MM.1S (cell line): ENCODE results near the gene ZFPL1.

Experiments used
- DNase-seq: peaks from one replicate; pipeline ENCODE4 v3.0.0-alpha.2; 2015
- H2AFZ ChIP-seq: fragments of 300-600 bp; sonication (generic); 2 replicates; pipeline ENCODE4 v1.6.0; 2016; ENCODE audit warnings: antibody characterized with exemption, low read length
- H3F3A ChIP-seq: fragments of 300-600 bp; sonication (generic); 2 replicates; pipeline ENCODE4 v1.6.1; 2016; ENCODE audit warnings: mild to moderate bottlenecking, antibody characterized with exemption, low read length, moderate library complexity, mixed read lengths; ENCODE audit not compliant: insufficient read depth
- H3K27ac ChIP-seq: fragments of 300-600 bp; sonication (generic); 2 replicates; pipeline ENCODE4 v1.5.1; 2016; ENCODE audit warnings: mild to moderate bottlenecking, low read length
- H3K27me3 ChIP-seq: fragments of 300-600 bp; sonication (generic); replicated peaks from 2 replicates; pipeline ENCODE4 v1.6.0; 2016; ENCODE audit warnings: low read length; ENCODE audit not compliant: insufficient read depth
- H3K36me3 ChIP-seq: fragments of 300-600 bp; sonication (generic); replicated peaks from 2 replicates; pipeline ENCODE4 v1.6.1; 2016; ENCODE audit warnings: mild to moderate bottlenecking, low read length, mixed read lengths; ENCODE audit not compliant: insufficient read depth
- H3K4me1 ChIP-seq: fragments of 300-600 bp; sonication (generic); 2 replicates; pipeline ENCODE4 v1.6.1; 2016; ENCODE audit warnings: low read length, mixed read lengths
- H3K4me2 ChIP-seq: fragments of 300-600 bp; sonication (generic); 2 replicates; pipeline ENCODE4 v1.6.0; 2016; ENCODE audit warnings: low read depth, low read length
- H3K4me3 ChIP-seq: fragments of 300-600 bp; sonication (generic); 2 replicates; pipeline ENCODE4 v1.5.1; 2016; ENCODE audit warnings: low read length, mixed read lengths
- H3K79me2 ChIP-seq: fragments of 300-600 bp; sonication (generic); 2 replicates; pipeline ENCODE4 v1.6.1; 2016; ENCODE audit warnings: mixed run types, low read length, mixed read lengths
- H3K9ac ChIP-seq: fragments of 300-600 bp; sonication (generic); 2 replicates; pipeline ENCODE4 v1.6.1; 2016; ENCODE audit warnings: low read length, mixed read lengths
- H3K9me2 ChIP-seq: fragments of 300-600 bp; sonication (generic); replicated peaks from 2 replicates; pipeline ENCODE4 v1.6.1; 2016; ENCODE audit warnings: mild to moderate bottlenecking, low read length, mixed read lengths; ENCODE audit not compliant: insufficient read depth
- H3K9me3 ChIP-seq: fragments of 300-600 bp; sonication (generic); replicated peaks from 2 replicates; pipeline ENCODE4 v1.6.1; 2016; ENCODE audit warnings: mild to moderate bottlenecking, low read length, mixed read lengths; ENCODE audit not compliant: insufficient read depth
- H4K20me1 ChIP-seq: fragments of 300-600 bp; sonication (generic); 2 replicates; pipeline ENCODE4 v1.6.1; 2016; ENCODE audit warnings: mild to moderate bottlenecking, low read length, moderate library complexity, mixed read lengths; ENCODE audit not compliant: insufficient read depth
- EZH2 ChIP-seq: fragments of 300-600 bp; sonication (generic); optimal IDR thresholded peaks from 2 replicates; pipeline ENCODE3; 2017; ENCODE audit warnings: low read depth, mild to moderate bottlenecking, antibody characterized with exemption, low read length, mixed read lengths
- EZH2phosphoT487 ChIP-seq: fragments of 300-600 bp; sonication (generic); IDR thresholded peaks from 2 replicates; pipeline ENCODE4 v1.6.1; 2018; ENCODE audit warnings: antibody characterized with exemption, low read length
- TF ChIP-seq, protein P1 (sequence below): fragments of 300-600 bp; sonication (generic); IDR thresholded peaks from 2 replicates; pipeline ENCODE4 v1.5.1; 2016; ENCODE audit warnings: antibody characterized with exemption, low read length, mixed read lengths

ZFPL1 gene

DNA sequence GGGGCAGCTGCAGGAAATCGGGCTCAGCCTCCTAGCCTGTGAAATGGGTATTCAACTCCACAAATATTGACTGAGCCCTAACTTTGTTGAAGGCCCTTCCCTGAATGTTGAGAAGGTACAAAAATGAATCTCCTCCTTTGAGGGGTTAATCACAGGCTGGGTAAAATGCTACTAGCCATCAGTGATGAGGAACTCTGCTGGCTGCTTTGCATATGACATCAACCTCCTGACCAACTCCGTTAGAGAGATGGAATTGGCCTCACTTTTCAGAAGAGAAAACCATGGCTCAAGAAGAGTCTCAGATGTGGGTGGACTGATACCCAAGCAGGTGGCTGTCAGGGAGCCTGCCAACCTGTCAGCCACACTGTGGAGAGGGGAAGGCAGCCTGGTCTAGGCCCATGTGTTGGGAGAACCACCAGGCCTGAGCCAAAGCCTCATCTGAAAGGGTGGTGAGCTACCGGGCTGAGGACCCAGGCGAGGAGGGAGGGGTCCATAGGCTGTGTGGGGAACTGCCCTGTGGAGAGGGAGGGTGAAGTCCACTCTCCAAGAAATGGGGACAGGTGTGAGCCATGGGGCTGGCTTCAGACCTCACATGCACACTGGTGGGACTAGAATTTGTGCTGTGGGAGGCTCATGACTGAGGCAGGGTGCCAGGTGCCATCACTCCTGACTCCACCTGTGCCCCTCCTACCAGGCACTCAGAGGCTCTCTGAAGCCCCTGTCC, 12.0 kb upstream of the ZFPL1 start:
- Histone ChIP-seq H3K4me3 (no peak overlapping the region), H3K4me1 (peaks cover 12% of the 10 kb centered on the region), H3K36me3 (no peaks in the 10 kb centered on the region), H2AFZ (peak overlapping the region; percentile 3; the same call in 1 of the 2 replicates), H4K20me1 (no peaks in the 10 kb centered on the region), H3K27ac (peak overlapping the region; percentile 8; the same call in 1 of the 2 replicates), H3K27me3 (no peaks in the 10 kb centered on the region), H3K9ac (no peak overlapping the region), H3K9me3 (no peaks in the 10 kb centered on the region), H3K9me2 (no peaks in the 10 kb centered on the region), H3F3A (no peaks in the 10 kb centered on the region), H3K4me2 (no peak overlapping the region), H3K79me2 (peaks cover 4% of the 10 kb centered on the region)
- no peak for DNase-seq
- TF ChIP-seq, protein P1, sequence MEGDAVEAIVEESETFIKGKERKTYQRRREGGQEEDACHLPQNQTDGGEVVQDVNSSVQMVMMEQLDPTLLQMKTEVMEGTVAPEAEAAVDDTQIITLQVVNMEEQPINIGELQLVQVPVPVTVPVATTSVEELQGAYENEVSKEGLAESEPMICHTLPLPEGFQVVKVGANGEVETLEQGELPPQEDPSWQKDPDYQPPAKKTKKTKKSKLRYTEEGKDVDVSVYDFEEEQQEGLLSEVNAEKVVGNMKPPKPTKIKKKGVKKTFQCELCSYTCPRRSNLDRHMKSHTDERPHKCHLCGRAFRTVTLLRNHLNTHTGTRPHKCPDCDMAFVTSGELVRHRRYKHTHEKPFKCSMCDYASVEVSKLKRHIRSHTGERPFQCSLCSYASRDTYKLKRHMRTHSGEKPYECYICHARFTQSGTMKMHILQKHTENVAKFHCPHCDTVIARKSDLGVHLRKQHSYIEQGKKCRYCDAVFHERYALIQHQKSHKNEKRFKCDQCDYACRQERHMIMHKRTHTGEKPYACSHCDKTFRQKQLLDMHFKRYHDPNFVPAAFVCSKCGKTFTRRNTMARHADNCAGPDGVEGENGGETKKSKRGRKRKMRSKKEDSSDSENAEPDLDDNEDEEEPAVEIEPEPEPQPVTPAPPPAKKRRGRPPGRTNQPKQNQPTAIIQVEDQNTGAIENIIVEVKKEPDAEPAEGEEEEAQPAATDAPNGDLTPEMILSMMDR = 0 out of 2 replicates have a peak, but pooled peaks have one; percentile 3
- TF ChIP-seq EZH2 = no peak

DNA sequence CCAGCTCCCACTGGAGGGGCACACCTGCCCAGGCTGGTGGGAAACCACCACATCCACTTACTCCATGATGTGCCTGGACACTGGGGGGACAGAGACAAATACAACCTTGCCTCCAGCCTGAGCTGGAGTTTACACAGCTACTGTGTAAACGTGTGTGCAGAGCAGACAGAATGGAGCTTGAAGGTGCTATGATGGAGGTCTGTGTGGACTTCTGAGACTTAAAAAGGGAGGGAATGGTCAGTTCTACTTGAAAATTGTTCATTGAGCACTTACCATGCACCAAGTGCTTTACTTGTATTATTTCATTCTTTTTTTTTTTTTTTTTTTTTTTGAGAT, 11.4 kb upstream of the ZFPL1 start:
- Histone ChIP-seq H2AFZ (peak overlapping the region; percentile 3; the same call in 1 of the 2 replicates), H3K4me1 (peaks cover 12% of the 10 kb centered on the region), H4K20me1 (no peaks in the 10 kb centered on the region), H3K9ac (no peak overlapping the region), H3K27me3 (no peaks in the 10 kb centered on the region), H3F3A (no peaks in the 10 kb centered on the region), H3K4me2 (no peak overlapping the region), H3K9me2 (no peaks in the 10 kb centered on the region), H3K4me3 (no peak overlapping the region), H3K27ac (no peak overlapping the region; the same call in 1 of the 2 replicates), H3K9me3 (no peaks in the 10 kb centered on the region), H3K36me3 (0 out of 2 replicates have a peak, but pooled peaks cover 4% of the 10 kb centered on the region), H3K79me2 (peaks cover 10% of the 10 kb centered on the region)
- no peak for DNase-seq
- TF ChIP-seq, protein P1 = no peak
- no peak for TF ChIP-seq EZH2phosphoT487
- no peak for TF ChIP-seq EZH2

DNA sequence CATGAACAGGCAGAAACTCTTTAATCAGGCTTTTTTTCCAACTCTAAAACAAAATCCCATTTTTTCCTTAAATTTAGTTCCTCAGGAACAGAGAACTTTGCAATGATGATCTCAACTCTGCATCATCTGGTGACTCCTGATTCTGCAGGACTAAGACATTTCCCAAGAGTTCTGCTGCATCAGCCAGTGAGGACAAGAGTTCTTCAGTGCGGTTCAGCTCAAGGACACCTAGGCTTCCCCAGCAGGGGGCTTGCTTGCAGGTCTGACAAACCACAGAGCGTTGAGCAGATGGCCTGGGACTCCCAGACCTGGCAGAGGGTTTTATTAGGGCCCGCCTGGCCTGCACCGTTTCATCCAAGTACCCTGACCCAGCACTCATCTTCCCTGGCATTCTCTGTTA, 6.6 kb upstream of the ZFPL1 start:
- H3K9ac ChIP-seq = no peak overlapping the region
- no peak overlapping the region for H3K4me2 ChIP-seq
- no peak overlapping the region for H2AFZ ChIP-seq
- no peaks in the 10 kb centered on the region for H3K9me2 ChIP-seq
- H3K27me3 ChIP-seq = no peaks in the 10 kb centered on the region
- no peaks in the 10 kb centered on the region for H3K9me3 ChIP-seq
- DNase-seq = no peak
- no peak overlapping the region for H3K4me3 ChIP-seq
- TF ChIP-seq EZH2 (no peak), EZH2phosphoT487 (no peak)
- TF ChIP-seq, protein P1 = no peak
- no peaks in the 10 kb centered on the region for H4K20me1 ChIP-seq
- H3K27ac ChIP-seq = no peak overlapping the region
- peaks cover 56% of the 10 kb centered on the region for H3K79me2 ChIP-seq
- peaks cover 25% of the 10 kb centered on the region for H3K4me1 ChIP-seq
- peaks cover 18% of the 10 kb centered on the region; the same call in 1 of the 2 replicates for H3F3A ChIP-seq
- 0 out of 2 replicates have a peak, but pooled peaks cover 6% of the 10 kb centered on the region for H3K36me3 ChIP-seq
